BE2C (cell line): ENCODE data around the gene BOD1L1.

Source experiments
- DNase-seq: peaks from one replicate; pipeline ENCODE4 v3.0.0-alpha.2; 2020
- H3K27me3 ChIP-seq: fragments of 250-450 bp; sonication (Bioruptor Pico); 2 replicates; pipeline ENCODE4 v1.5.1; 2020; ENCODE audit warnings: mild to moderate bottlenecking
- H3K36me3 ChIP-seq: fragments of 250-450 bp; sonication (Bioruptor Pico); 2 replicates; pipeline ENCODE4 v1.5.1; 2020; ENCODE audit warnings: mild to moderate bottlenecking
- H3K4me1 ChIP-seq: fragments of 250-450 bp; sonication (Bioruptor Pico); 2 replicates; pipeline ENCODE4 v1.5.1; 2020
- H3K4me3 ChIP-seq: 2 replicates; pipeline ENCODE4 v1.5.1; 2011; ENCODE audit warnings: low read depth, low read length
- H3K9me3 ChIP-seq: fragments of 250-450 bp; sonication (Bioruptor Pico); 2 replicates; pipeline ENCODE4 v1.5.1; 2020
- TF ChIP-seq, protein P1 (sequence below): IDR thresholded peaks from 2 replicates; pipeline ENCODE4 v1.5.1; 2012; ENCODE audit warnings: mild to moderate bottlenecking, low read depth, low read length

The BOD1L1 gene

GRCh38 chr4:13537832-13538177 is 89.7 kb downstream of the BOD1L1 start:
- Histone ChIP-seq H3K9me3 (no peaks in the 10 kb centered on the region), H3K36me3 (no peaks in the 10 kb centered on the region), H3K4me3 (no peak overlapping the region), H3K4me1 (no peaks in the 10 kb centered on the region), H3K27me3 (peaks cover 98% of the 10 kb centered on the region)
- no peak for DNase-seq
- TF ChIP-seq, protein P1, sequence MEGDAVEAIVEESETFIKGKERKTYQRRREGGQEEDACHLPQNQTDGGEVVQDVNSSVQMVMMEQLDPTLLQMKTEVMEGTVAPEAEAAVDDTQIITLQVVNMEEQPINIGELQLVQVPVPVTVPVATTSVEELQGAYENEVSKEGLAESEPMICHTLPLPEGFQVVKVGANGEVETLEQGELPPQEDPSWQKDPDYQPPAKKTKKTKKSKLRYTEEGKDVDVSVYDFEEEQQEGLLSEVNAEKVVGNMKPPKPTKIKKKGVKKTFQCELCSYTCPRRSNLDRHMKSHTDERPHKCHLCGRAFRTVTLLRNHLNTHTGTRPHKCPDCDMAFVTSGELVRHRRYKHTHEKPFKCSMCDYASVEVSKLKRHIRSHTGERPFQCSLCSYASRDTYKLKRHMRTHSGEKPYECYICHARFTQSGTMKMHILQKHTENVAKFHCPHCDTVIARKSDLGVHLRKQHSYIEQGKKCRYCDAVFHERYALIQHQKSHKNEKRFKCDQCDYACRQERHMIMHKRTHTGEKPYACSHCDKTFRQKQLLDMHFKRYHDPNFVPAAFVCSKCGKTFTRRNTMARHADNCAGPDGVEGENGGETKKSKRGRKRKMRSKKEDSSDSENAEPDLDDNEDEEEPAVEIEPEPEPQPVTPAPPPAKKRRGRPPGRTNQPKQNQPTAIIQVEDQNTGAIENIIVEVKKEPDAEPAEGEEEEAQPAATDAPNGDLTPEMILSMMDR: no peak

GRCh38 chr4:13537011-13537831 is 90.3 kb downstream of the BOD1L1 start:
- peaks cover 98% of the 10 kb centered on the region for H3K27me3 ChIP-seq

GRCh38 chr4:13536607-13537006 is 90.9 kb downstream of the BOD1L1 start:
- DNase-seq: no peak
- TF ChIP-seq, protein P1: no peak
- Histone ChIP-seq H3K4me1 (no peaks in the 10 kb centered on the region), H3K4me3 (no peak overlapping the region), H3K9me3 (no peaks in the 10 kb centered on the region), H3K36me3 (no peaks in the 10 kb centered on the region), H3K27me3 (peaks cover 98% of the 10 kb centered on the region)

More at GRCh38 chr4:13537011-13537831, 90.3 kb downstream of the BOD1L1 start:
- Histone ChIP-seq H3K9me3 (no peaks in the 10 kb centered on the region), H3K4me3 (no peak overlapping the region), H3K36me3 (no peaks in the 10 kb centered on the region), H3K4me1 (no peaks in the 10 kb centered on the region)
- TF ChIP-seq, protein P1: no peak
- DNase-seq: no peak

DNA sequence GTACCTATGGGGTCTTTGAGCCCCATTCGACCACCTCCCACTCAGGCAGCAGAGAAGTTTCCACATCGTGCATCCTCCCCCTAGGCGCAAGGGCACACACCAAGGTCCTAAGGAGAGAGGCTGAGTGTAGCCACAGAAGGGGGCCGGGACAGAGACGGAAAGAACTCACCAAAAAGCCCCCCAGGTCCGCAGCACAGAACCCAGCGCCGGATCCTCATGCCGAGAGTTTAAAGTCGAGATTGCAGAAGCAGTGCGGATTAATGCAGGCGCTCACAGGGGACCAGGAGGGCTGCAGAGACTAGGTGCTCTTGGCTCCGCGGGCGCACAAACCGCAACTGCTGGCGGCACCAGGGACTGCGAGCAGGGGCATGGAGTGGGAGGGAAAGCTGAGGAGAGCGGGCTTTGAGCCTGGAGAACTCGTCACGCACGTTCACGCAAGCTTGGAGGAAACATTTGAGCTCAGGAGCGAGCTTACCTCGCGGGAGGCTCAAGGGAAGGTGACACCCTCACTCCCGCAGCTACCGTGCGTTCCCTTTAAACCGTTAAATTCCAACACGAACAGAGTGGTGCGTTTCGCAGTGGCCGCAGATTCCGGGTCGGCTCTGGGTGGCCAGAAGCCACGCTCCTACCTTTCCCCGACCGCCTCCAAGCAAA is 91.7 kb downstream of the BOD1L1 start:
- Histone ChIP-seq H3K4me3 (no peak overlapping the region), H3K4me1 (no peaks in the 10 kb centered on the region), H3K27me3 (peaks cover 98% of the 10 kb centered on the region), H3K36me3 (no peaks in the 10 kb centered on the region), H3K9me3 (no peaks in the 10 kb centered on the region)
- DNase-seq: no peak
- TF ChIP-seq, protein P1: no peak

- no peaks in the 10 kb centered on the region for H3K9me3 ChIP-seq
- no peak overlapping the region for H3K4me3 ChIP-seq
- peaks cover 98% of the 10 kb centered on the region for H3K27me3 ChIP-seq
- no peak for DNase-seq
- H3K36me3 ChIP-seq: no peaks in the 10 kb centered on the region
- TF ChIP-seq, protein P1: no peak
- H3K4me1 ChIP-seq: no peaks in the 10 kb centered on the region
These were observed 92.4 kb downstream of the BOD1L1 start for GRCh38 chr4:13535118-13535517.
